ENCODE measurements around the gene PYM1. TPM values are rescaled to one million over a fixed set of nuclear protein-coding genes. Genes with fewer than 3 reads are reported as not detected.

PYM1 gene
- total RNA-seq, 4 donors from 2014 or later: 8.2 to 26.8 (median 21.9) TPM

- intact Hi-C loops (cut with DNase I; ENCODE audit: low total_unique reads): no loop called here
- no peak for DNase-seq
Observed at GRCh38 chr12:55912908-55913307, 14.8 kb downstream of the PYM1 start.

GRCh38 chr12:55909513-55909884 is 18.2 kb downstream of the PYM1 start:
- Histone ChIP-seq H3K9me3 (no peaks in the 10 kb centered on the region), H3K4me3 (no peak overlapping the region), H3K27ac (no peak overlapping the region), H3K4me1 (no peaks in the 10 kb centered on the region), H3K36me3 (no peaks in the 10 kb centered on the region), H3K27me3 (no peaks in the 10 kb centered on the region)
- intact Hi-C loops (cut with DNase I; ENCODE audit: low total_unique reads): no loop called here
- DNase-seq: no peak
- TF ChIP-seq CTCF (IDR thresholded peaks at IDR 0.05) (no peak), POLR2A (IDR thresholded peaks at IDR 0.05) (no peak)

More at GRCh38 chr12:55912908-55913307, 14.8 kb downstream of the PYM1 start:
- no peak overlapping the region for H3K4me3 ChIP-seq
- H3K27me3 ChIP-seq: no peaks in the 10 kb centered on the region
- H3K9me3 ChIP-seq: no peaks in the 10 kb centered on the region
- TF ChIP-seq CTCF (IDR thresholded peaks at IDR 0.05): no peak
- no peak for TF ChIP-seq POLR2A (IDR thresholded peaks at IDR 0.05)
- H3K4me1 ChIP-seq: no peaks in the 10 kb centered on the region
- H3K36me3 ChIP-seq: no peaks in the 10 kb centered on the region
- H3K27ac ChIP-seq: no peak overlapping the region

- Histone ChIP-seq H3K36me3 (no peaks in the 10 kb centered on the region), H3K27ac (no peak overlapping the region), H3K4me3 (no peak overlapping the region), H3K4me1 (no peaks in the 10 kb centered on the region), H3K9me3 (no peaks in the 10 kb centered on the region), H3K27me3 (no peaks in the 10 kb centered on the region)
- intact Hi-C loops (cut with DNase I; ENCODE audit: low total_unique reads): no loop called here
- TF ChIP-seq CTCF (IDR thresholded peaks at IDR 0.05) (no peak), POLR2A (IDR thresholded peaks at IDR 0.05) (no peak)
- DNase-seq: no peak
Observed at GRCh38 chr12:55908726-55909512, 18.8 kb downstream of the PYM1 start.

- Histone ChIP-seq H3K27me3 (no peaks in the 10 kb centered on the region), H3K36me3 (no peaks in the 10 kb centered on the region), H3K4me1 (no peaks in the 10 kb centered on the region), H3K4me3 (no peak overlapping the region), H3K27ac (no peak overlapping the region), H3K9me3 (no peaks in the 10 kb centered on the region)
- TF ChIP-seq POLR2A (IDR thresholded peaks at IDR 0.05): no peak
- no peak for TF ChIP-seq CTCF (IDR thresholded peaks at IDR 0.05)
- no peak for DNase-seq
- intact Hi-C loops (cut with DNase I; ENCODE audit: low total_unique reads): no loop called here
Observed at GRCh38 chr12:55906056-55906455, 21.6 kb downstream of the PYM1 start.

GRCh38 chr12:55901881-55902490 is 25.7 kb downstream of the PYM1 start:
- no peaks in the 10 kb centered on the region for H3K27me3 ChIP-seq
- DNase-seq: no peak
- H3K9me3 ChIP-seq: no peaks in the 10 kb centered on the region
- H3K4me1 ChIP-seq: no peaks in the 10 kb centered on the region
- TF ChIP-seq CTCF (IDR thresholded peaks at IDR 0.05) (no peak), POLR2A (IDR thresholded peaks at IDR 0.05) (no peak)
- intact Hi-C loops (cut with DNase I; ENCODE audit: low total_unique reads): no loop called here
- H3K27ac ChIP-seq: no peak overlapping the region
- H3K4me3 ChIP-seq: no peak overlapping the region
- no peaks in the 10 kb centered on the region for H3K36me3 ChIP-seq
